Nephron progenitor cell (in vitro differentiated cells): ENCODE data around the gene USP7.

Experiments
- DNase-seq: peaks from one replicate; pipeline ENCODE4 v3.0.0; 2021
- H3K27ac Mint-ChIP-seq: 2 replicates; pipeline ENCODE4 v1.8.0; 2021; ENCODE audit warnings: mild to moderate bottlenecking, moderate library complexity, mixed read lengths
- H3K27me3 Mint-ChIP-seq: 2 replicates; pipeline ENCODE4 v1.8.0; 2021; ENCODE audit warnings: mild to moderate bottlenecking, low read depth, mixed read lengths; ENCODE audit not compliant: poor library complexity
- H3K36me3 Mint-ChIP-seq: 2 replicates; pipeline ENCODE4 v1.8.0; 2021; ENCODE audit warnings: low read depth, mixed read lengths
- H3K4me1 Mint-ChIP-seq: 2 replicates; pipeline ENCODE4 v1.8.0; 2021; ENCODE audit warnings: mixed read lengths
- H3K4me3 Mint-ChIP-seq: 2 replicates; pipeline ENCODE4 v1.8.0; 2021; ENCODE audit warnings: mild to moderate bottlenecking, moderate library complexity, mixed read lengths
- H3K9me3 Mint-ChIP-seq: 2 replicates; pipeline ENCODE4 v1.8.0; 2021; ENCODE audit warnings: mild to moderate bottlenecking, moderate library complexity, mixed read lengths
- TF ChIP-seq, protein P1 (sequence below): fragments of 200-600 bp; sonication (generic); IDR thresholded peaks from 2 replicates; pipeline ENCODE4 v1.5.0; 2021; ENCODE audit warnings: antibody characterized with exemption

USP7 gene

GRCh38 chr16:8967132-8967821 lies 3.6 kb upstream of the USP7 start:
- no peaks in the 10 kb centered on the region for H3K36me3 Mint-ChIP-seq
- H3K27me3 Mint-ChIP-seq: peaks cover 30% of the 10 kb centered on the region
- no peak for DNase-seq
- peak overlapping the region; percentile 27 for H3K27ac Mint-ChIP-seq
- no peaks in the 10 kb centered on the region for H3K9me3 Mint-ChIP-seq
- H3K4me3 Mint-ChIP-seq: no peak overlapping the region
- TF ChIP-seq, protein P1, sequence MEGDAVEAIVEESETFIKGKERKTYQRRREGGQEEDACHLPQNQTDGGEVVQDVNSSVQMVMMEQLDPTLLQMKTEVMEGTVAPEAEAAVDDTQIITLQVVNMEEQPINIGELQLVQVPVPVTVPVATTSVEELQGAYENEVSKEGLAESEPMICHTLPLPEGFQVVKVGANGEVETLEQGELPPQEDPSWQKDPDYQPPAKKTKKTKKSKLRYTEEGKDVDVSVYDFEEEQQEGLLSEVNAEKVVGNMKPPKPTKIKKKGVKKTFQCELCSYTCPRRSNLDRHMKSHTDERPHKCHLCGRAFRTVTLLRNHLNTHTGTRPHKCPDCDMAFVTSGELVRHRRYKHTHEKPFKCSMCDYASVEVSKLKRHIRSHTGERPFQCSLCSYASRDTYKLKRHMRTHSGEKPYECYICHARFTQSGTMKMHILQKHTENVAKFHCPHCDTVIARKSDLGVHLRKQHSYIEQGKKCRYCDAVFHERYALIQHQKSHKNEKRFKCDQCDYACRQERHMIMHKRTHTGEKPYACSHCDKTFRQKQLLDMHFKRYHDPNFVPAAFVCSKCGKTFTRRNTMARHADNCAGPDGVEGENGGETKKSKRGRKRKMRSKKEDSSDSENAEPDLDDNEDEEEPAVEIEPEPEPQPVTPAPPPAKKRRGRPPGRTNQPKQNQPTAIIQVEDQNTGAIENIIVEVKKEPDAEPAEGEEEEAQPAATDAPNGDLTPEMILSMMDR: no peak
- H3K4me1 Mint-ChIP-seq: peaks cover 25% of the 10 kb centered on the region

- no peak overlapping the region for H3K4me3 Mint-ChIP-seq
- H3K4me1 Mint-ChIP-seq: peaks cover 30% of the 10 kb centered on the region
- H3K27me3 Mint-ChIP-seq: peaks cover 30% of the 10 kb centered on the region
- TF ChIP-seq, protein P1: no peak
- H3K27ac Mint-ChIP-seq: peak overlapping the region; percentile 27
- DNase-seq: no peak
- no peaks in the 10 kb centered on the region for H3K9me3 Mint-ChIP-seq
- no peaks in the 10 kb centered on the region for H3K36me3 Mint-ChIP-seq
Measured at GRCh38 chr16:8966817-8967131, 3.1 kb upstream of the USP7 start.

DNA sequence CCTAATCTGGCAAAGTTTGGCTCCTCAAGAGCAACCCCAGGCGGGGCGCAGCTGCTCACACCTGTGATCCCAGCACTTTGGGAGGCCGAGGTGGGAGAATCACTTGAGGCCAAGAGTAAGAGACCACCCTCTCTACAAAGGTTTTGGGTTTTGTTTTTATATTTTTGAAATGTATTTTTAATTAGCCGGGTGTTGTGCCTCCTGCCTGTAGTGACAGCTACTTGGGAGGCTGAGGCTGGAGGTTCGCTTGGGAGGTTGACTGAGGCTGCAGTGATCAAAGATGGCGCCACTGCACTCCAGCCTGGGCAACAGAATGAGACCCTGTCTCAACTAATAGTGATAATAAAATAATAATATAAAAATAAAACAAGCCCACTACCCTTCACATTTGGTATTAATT lies 756 bp upstream of the USP7 start:
- Mint-ChIP-seq H3K36me3 (no peaks in the 10 kb centered on the region), H3K27me3 (peaks cover 23% of the 10 kb centered on the region), H3K27ac (no peak overlapping the region), H3K9me3 (no peaks in the 10 kb centered on the region), H3K4me3 (peak overlapping the region; percentile 77), H3K4me1 (peaks cover 53% of the 10 kb centered on the region)
- TF ChIP-seq, protein P1: no peak
- no peak for DNase-seq

GRCh38 chr16:8963010-8963820 lies 491 bp downstream of the USP7 start:
- DNase-seq: peak; percentile 41
- Mint-ChIP-seq H3K27me3 (peaks cover 17% of the 10 kb centered on the region), H3K36me3 (no peaks in the 10 kb centered on the region), H3K27ac (no peak overlapping the region), H3K4me3 (peak overlapping the region; percentile 97), H3K4me1 (peaks cover 65% of the 10 kb centered on the region), H3K9me3 (no peaks in the 10 kb centered on the region)
- TF ChIP-seq, protein P1: no peak

GRCh38 chr16:8962393-8963009 lies 1.2 kb downstream of the USP7 start:
- Mint-ChIP-seq H3K4me3 (peak overlapping the region; percentile 97), H3K4me1 (peaks cover 72% of the 10 kb centered on the region), H3K27me3 (peaks cover 17% of the 10 kb centered on the region), H3K36me3 (no peaks in the 10 kb centered on the region), H3K9me3 (no peaks in the 10 kb centered on the region), H3K27ac (peak overlapping the region; percentile 57)
- peak; percentile 35 for DNase-seq
- TF ChIP-seq, protein P1: no peak
